Measurements from ENCODE around the gene COL27A1. TPM values are rescaled to one million over a fixed set of nuclear protein-coding genes. Genes with fewer than 3 reads are reported as not detected.

COL27A1 gene
- total RNA-seq, 4 donors from 2014 or later = 14.2 to 32.9 (median 20.7) TPM

DNA sequence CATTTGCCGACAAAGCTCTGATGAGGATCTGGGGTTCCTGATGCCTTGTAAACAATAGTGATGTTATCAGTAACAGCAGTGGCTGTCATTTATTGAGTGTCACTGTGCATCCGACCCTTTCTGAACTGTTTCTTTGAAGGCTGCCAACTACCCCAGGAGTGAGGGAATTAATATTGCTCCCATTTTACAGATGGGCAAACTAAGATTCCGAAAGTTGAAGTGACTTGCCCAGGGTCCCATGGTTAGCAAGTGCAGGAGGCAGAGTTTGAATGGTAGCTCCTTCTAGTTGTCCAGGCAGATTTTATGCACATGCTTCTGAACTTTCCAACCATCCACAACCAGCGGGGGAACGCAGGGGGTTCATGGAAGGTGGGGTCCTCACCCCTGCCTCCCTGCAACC, 81.9 kb downstream of the COL27A1 start:
- TF ChIP-seq POLR2AphosphoS5 (IDR thresholded peaks at IDR 0.05) (no peak), CTCF (IDR thresholded peaks at IDR 0.05) (no peak), EP300 (IDR thresholded peaks at IDR 0.05) (no peak), POLR2A (IDR thresholded peaks at IDR 0.05) (no peak)
- DNase-seq (ENCODE audit: low spot score in 2 of 2) = no peak
- no peaks in the 10 kb centered on the region for H3K9me3 ChIP-seq
- H3K27ac ChIP-seq = no peak overlapping the region
- peaks cover 33% of the 10 kb centered on the region for H3K4me1 ChIP-seq
- H3K27me3 ChIP-seq = no peaks in the 10 kb centered on the region
- H3K36me3 ChIP-seq = peaks cover 2% of the 10 kb centered on the region
- WGBS = 95% methylated on average over 3 of the region's 5 CpGs
- no peak overlapping the region for H3K4me3 ChIP-seq

DNA sequence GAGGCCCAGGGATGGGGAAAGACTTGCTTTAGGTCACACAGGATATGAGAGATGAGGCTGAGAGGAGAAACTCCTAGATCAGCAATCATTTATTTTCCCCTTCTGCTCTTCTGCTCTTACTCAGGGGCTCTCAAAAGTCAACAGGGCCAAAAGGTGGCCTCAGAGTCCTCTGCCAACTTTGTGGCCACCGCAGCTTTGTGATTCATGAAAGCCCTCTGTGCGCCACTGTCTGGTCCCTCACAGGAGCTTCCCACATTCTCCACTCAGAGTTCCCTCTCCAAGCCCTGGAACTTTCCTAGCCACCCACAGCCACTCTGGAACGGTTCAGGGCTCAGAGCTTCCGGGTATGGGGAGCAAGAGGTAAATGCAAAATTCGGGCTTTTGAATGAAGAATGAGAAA, 82.4 kb downstream of the COL27A1 start:
- 73% methylated on average over 5 of the region's 5 CpGs for WGBS
- DNase-seq (ENCODE audit: low spot score in 2 of 2) = no peak

GRCh38 chr9:114238472-114238871, 83.1 kb downstream of the COL27A1 start:
- no peak for DNase-seq (ENCODE audit: low spot score in 2 of 2)
- WGBS = 73% methylated on average over 8 of the region's 8 CpGs
- no peaks in the 10 kb centered on the region for H3K9me3 ChIP-seq
- peaks cover 30% of the 10 kb centered on the region for H3K4me1 ChIP-seq
- peaks cover 2% of the 10 kb centered on the region for H3K36me3 ChIP-seq
- TF ChIP-seq POLR2AphosphoS5 (IDR thresholded peaks at IDR 0.05) (no peak), CTCF (IDR thresholded peaks at IDR 0.05) (no peak), EP300 (IDR thresholded peaks at IDR 0.05) (no peak), POLR2A (IDR thresholded peaks at IDR 0.05) (no peak)
- no peak overlapping the region for H3K4me3 ChIP-seq
- H3K27me3 ChIP-seq = no peaks in the 10 kb centered on the region
- no peak overlapping the region for H3K27ac ChIP-seq

More for the DNA sequence above, 82.4 kb downstream of the COL27A1 start:
- Histone ChIP-seq H3K27ac (no peak overlapping the region), H3K4me1 (peaks cover 33% of the 10 kb centered on the region), H3K4me3 (no peak overlapping the region), H3K36me3 (peaks cover 2% of the 10 kb centered on the region), H3K27me3 (no peaks in the 10 kb centered on the region), H3K9me3 (no peaks in the 10 kb centered on the region)
- TF ChIP-seq EP300 (IDR thresholded peaks at IDR 0.05) = no peak
- no peak for TF ChIP-seq POLR2AphosphoS5 (IDR thresholded peaks at IDR 0.05)
- no peak for TF ChIP-seq CTCF (IDR thresholded peaks at IDR 0.05)
- TF ChIP-seq POLR2A (IDR thresholded peaks at IDR 0.05) = no peak

- DNase-seq (ENCODE audit: low spot score in 2 of 2) = no peak
- WGBS = 58% methylated on average over 13 of the region's 14 CpGs
- Histone ChIP-seq H3K9me3 (no peaks in the 10 kb centered on the region), H3K4me3 (no peak overlapping the region), H3K36me3 (peaks cover 2% of the 10 kb centered on the region), H3K27me3 (no peaks in the 10 kb centered on the region), H3K27ac (no peak overlapping the region), H3K4me1 (peaks cover 25% of the 10 kb centered on the region)
- TF ChIP-seq EP300 (IDR thresholded peaks at IDR 0.05) (no peak), POLR2A (IDR thresholded peaks at IDR 0.05) (no peak), CTCF (IDR thresholded peaks at IDR 0.05) (no peak), POLR2AphosphoS5 (IDR thresholded peaks at IDR 0.05) (no peak)
These were observed 83.8 kb downstream of the COL27A1 start for GRCh38 chr9:114238891-114239875.

GRCh38 chr9:114240216-114240615, 84.9 kb downstream of the COL27A1 start:
- TF ChIP-seq POLR2A (IDR thresholded peaks at IDR 0.05) (no peak), CTCF (IDR thresholded peaks at IDR 0.05) (no peak), POLR2AphosphoS5 (IDR thresholded peaks at IDR 0.05) (no peak), EP300 (IDR thresholded peaks at IDR 0.05) (no peak)

More at GRCh38 chr9:114240216-114240615, 84.9 kb downstream of the COL27A1 start:
- H3K9me3 ChIP-seq = no peaks in the 10 kb centered on the region
- H3K36me3 ChIP-seq = peaks cover 2% of the 10 kb centered on the region
- 73% methylated on average over 6 of the region's 8 CpGs for WGBS
- no peak overlapping the region for H3K4me3 ChIP-seq
- no peaks in the 10 kb centered on the region for H3K27me3 ChIP-seq
- peaks cover 20% of the 10 kb centered on the region for H3K4me1 ChIP-seq
- DNase-seq (ENCODE audit: low spot score in 2 of 2) = no peak
- H3K27ac ChIP-seq = no peak overlapping the region
